Hindlimb muscle (tissue), 1 donor: ENCODE results near the gene CLDN16. TPM values are rescaled to one million over a fixed set of nuclear protein-coding genes. Genes with fewer than 3 reads are reported as not detected.

Source experiments
- DNase-seq: peaks from one replicate; pipeline ENCODE4 v3.0.0-alpha.2; 2013
- polyA plus RNA-seq: library from polyadenylated mRNA; unstranded; fragments of 120-200 nt; gene quantifications from one replicate; pipeline ENCODE4 v1.2.1, GENCODE V29; 2013; ENCODE audit not compliant: insufficient read length

CLDN16 gene
- polyA plus RNA-seq, 1 donor = not detected

DNA sequence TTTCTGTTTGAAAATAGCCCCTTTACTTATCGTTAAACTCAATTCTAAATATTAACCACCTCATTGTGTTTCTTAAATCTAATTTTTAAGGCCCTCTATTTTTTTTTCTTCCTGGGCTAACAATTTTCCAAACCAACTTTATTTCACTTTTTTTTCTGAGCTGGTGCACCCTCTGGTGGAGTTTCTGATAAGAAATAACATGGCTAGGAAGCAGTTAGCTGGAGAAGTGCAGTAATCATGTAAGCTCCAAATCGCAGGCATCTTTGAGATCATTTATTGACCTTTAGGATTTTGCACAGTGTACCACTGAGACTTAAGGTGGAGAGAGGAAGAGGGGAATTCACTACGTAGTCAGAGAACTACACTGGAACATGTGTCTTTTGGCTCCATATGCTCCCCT, 55.3 kb downstream of the CLDN16 start:
- DNase-seq = no peak

DNA sequence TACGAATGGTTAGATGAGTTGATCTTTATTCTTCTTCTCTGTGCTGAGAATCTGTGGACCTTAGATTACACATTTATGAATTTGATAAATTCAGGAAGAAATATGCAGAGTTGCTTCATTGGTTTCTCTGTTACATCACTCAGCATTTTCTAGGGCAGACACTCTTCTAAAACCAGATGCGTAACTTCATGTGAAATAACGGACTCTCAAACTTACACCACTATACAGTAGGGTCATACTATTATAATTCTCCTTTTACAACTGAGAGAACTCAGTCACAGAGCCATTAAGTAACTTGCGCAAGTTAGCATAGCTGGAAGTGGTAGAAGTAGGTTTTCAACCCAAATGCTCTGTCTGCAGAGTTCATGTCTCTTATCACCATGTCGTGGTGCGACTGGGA, 56.0 kb downstream of the CLDN16 start:
- no peak for DNase-seq

DNA sequence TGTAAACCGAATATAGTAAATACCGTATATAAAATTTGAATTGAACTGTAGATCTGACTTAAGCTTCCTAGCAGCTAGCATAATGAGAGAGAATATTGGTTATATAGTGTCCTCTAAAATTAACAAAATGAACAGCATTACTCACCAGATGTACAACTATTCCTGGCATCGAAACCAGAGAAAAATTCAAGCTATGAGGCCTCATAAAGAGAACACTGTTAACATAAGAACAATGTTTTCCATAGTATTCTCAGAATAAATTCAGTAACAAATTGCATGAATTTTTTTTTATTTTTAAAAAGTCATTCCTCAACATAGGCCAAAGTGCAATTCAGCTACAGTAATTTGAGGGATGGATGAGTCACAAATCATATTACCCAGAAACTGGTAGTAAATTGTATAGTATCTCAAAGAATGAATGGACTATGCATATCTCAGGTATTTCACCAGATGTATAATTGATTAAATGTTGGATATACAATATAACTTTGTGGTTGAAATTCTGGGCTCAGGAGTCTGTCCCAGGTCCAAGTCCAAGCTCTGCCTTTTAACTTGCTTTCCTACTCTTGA, 56.7 kb downstream of the CLDN16 start:
- DNase-seq = no peak

DNA sequence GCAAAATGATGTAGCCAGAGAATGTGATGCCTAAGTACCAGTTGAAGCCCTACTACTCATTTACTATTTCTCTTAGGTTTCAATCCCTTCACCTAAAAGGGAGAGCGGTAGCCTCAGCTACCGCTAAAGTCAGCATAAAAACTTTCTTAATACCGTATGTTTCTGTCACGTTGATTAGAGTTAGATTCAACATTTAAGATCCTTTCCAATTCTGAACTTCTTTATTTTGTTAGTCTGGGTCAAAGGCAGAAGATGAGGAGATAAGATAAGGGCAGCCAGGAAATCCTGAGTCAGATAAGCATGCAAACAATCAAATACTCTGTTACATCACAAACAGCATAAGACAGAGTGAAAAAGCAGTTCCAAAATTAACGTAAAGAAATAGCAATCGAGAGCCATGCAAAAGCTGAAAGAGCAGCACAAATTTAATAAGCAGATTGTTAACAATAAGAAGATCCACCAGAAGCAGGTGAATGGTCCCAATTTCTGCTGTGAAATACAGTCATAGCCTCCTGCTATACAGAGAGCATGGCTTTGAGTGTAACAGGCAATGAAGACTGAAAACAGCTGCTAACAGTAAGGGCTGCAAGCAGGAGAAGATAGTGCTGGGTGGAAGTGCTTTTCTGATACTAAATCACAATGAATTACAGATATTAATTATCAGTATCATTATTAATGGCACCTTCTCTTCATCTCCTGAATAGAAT, 58.8 kb downstream of the CLDN16 start:
- no peak for DNase-seq

DNA sequence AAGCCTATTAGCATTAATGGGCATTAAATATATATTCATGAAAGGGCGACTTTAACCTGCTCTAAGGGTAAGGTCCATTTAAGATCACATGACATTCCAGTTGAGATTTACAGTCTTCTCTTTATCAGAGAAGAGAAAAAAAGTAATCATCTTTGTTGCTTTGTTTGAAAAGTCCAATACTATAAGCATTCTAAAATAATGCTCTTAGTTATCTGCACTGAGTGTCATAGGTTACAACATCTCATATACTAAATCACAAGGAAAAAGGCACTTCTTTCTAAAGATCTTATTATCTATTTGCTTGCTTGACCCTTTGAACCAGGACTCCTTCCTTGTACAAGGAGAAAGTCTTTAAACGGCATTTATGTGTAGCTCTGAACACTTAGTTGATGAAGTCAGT, 60.3 kb downstream of the CLDN16 start:
- DNase-seq = no peak

DNA sequence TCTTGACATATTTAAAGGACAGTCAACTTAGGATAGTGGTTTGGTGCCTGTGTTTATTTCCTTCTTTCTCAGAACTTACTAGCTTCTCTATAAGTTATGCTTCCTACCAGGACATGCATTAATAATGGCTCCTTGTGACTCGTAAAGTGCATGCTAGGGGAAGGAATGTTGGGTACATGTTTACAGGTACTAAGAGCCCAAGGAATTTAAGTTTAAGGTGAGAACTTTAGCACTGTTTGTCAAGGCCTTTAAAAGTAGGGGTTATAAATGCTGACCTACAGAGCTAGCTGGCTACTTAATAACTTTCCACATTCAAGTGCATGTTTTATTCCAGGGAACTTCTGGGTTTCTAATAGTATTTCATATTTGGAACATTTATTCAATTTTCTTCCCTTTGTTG, 61.8 kb downstream of the CLDN16 start, which contains the start of gene TMEM207:
TSS of gene TMEM207 (minus strand) at position 101 of the 400 bp plus-strand sequence. CDS start at position 9, 92 bp downstream.
- DNase-seq = no peak

DNA sequence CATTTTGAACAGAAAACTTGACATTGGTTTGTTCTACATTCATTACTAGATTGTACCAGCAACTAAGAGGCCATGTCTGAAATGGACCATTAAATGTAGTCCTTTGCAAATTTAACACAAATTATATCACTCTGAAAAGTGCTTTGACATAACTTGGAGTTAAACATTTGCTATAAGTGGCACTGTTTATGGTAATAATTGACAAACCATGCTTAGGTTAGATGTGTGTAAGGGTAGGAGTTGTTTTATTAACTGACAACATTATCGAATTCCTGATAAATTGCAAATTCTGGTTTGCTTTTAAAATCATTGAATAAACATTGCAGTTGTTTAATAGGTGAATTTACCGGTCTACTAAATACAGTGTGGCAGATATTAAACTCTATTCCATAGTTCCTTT, 67.9 kb downstream of the CLDN16 start:
- DNase-seq = no peak

DNA sequence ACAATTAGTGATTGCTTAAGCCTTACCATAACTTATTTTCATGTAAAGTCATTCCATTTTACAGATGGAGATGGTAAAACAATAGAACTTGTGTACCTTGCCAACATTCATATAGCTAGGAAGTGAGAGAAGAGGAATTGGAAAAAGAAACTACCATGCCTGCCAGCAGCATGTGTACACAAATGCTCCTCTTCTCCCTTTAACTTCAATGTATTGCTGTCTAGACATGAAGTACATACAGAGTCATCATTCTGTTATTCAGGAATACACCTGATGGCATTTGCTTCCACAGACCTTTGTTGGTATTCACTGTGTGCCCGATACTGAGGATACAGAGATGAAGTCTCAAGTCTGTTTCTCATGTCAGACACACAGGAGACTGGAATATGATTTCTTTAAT, 68.8 kb downstream of the CLDN16 start:
- DNase-seq = no peak

DNA sequence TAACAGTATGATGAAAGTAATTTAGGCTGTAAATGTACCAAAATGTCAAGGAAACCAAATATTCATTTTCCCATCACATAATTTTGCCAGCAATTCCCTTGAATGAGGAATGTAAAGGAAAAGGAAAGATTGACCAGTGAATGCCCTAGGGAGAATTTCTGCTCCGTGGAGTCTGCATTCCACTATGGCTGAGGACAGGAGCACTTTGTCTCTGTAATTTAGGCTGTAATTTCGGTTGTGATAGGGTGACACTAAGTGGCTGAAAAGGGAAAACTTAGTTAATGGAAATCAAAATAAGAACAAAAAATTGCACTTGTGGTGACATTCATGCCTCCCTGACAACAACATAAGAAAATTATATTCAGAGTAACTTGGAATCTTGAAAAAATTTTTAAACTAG, 70.1 kb downstream of the CLDN16 start:
- DNase-seq = no peak

Other genes with a start within 250 kb of the CLDN16 start
- 2.5 TPM for gene CLDN1, start 65.7 kb upstream of the CLDN16 start, polyA plus RNA-seq
- gene TMEM207, start 61.7 kb downstream of the CLDN16 start, polyA plus RNA-seq = not detected
- gene IL1RAP, start 125.9 kb downstream of the CLDN16 start, polyA plus RNA-seq = 5.8 TPM